HG03196 (cell line): ENCODE results near the gene ANGEL1.

ENCODE experiments used
- ATAC-seq: cut with Tn5 transposase; IDR thresholded peaks from one replicate; pipeline ENCODE4 v1.9.1; 2021; ENCODE audit not compliant: unreplicated experiment

Gene ANGEL1

DNA sequence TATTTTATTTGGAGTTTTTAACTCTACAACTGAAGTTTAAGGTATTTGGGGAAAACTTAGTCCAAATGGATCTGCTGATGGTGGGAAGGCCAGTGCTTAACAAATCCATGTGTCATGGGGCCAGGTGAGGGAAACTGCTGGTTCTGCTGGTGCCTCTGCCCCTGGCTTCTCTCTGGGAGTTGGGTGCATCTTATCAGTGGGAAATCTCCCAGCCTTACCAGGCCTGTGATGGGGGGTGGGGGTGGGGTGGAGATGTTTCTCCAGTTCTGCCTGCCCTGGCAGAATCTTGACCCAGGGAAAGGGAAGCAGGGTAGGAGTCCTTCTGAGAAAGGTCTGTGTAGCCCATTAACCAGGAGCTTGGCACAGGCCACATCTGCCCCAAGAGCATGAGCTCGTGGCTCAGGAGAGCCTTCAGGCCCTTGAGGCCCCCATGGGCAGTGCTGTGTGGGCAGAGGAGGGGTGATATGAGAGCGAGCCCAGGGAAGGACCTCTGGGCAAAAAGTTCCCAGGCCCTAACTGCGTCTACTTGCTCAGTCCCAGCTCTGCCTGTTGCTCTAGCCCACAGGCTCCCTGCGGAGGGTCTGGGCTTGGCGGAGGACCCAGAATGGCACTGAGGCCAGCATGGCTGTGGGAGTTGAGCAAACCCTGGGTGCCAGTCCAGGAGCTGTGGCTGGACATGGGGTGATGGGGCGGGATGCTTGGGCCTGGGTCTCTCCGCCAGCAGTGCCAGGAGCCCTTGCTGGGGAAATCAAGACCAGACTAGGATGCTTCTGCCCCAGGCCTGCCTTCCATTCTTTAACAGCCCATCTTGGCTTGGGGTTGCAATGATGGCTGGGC lies 33.2 kb downstream of the ANGEL1 start:
- ATAC-seq, result no peak

DNA sequence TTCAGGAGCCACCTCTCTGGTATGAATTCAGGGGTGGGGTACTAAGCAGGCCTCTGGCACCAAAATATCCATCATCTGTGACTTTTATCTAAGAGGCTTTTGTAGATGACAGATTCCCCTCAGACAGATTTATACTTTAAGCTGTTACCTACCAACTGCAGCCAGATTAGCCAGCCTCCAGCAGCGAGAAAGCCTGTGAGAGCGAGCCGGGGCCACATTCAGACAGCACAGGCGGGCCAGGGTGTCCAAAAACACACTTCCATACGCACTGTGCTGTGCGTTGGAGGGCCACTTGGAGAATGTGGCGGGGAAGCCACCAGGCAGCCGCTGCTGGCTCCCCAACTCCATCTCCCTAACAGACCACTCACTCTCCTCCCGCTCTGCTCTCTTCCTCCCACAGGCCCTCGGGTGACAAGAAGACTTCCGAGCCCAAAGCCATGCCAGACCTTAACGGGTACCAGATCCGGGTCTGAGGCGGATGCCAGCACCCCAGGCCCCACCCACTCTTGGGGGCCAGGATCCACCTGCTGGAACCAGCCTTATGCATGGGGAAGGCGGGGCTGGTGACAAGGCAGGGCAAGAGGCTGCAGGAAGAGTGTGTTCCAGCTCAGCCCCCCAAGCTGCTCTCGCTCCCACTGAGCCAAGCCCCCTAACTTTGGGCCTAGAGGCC lies 34.0 kb downstream of the ANGEL1 start:
- no peak for ATAC-seq

DNA sequence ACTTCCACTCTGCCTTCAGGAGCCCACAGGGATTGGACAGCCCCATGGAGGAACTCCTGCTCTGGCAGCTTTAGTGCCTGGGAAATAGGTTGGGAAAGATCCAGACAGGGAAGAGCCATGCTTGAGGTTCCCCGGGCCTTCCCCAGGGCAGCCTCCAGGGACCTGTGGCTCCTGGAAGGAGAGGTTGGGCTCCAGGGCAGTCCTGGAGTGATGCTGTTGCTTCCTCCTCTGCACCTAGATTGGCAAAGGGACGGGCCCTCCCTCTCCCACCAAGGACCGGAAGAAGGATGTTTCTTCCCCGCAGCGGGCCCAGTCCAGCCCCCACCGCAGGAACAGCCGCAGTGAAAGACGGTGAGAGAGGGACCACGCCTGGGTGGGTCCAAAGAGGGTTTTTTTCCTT lies 35.0 kb downstream of the ANGEL1 start:
- ATAC-seq, result no peak

DNA sequence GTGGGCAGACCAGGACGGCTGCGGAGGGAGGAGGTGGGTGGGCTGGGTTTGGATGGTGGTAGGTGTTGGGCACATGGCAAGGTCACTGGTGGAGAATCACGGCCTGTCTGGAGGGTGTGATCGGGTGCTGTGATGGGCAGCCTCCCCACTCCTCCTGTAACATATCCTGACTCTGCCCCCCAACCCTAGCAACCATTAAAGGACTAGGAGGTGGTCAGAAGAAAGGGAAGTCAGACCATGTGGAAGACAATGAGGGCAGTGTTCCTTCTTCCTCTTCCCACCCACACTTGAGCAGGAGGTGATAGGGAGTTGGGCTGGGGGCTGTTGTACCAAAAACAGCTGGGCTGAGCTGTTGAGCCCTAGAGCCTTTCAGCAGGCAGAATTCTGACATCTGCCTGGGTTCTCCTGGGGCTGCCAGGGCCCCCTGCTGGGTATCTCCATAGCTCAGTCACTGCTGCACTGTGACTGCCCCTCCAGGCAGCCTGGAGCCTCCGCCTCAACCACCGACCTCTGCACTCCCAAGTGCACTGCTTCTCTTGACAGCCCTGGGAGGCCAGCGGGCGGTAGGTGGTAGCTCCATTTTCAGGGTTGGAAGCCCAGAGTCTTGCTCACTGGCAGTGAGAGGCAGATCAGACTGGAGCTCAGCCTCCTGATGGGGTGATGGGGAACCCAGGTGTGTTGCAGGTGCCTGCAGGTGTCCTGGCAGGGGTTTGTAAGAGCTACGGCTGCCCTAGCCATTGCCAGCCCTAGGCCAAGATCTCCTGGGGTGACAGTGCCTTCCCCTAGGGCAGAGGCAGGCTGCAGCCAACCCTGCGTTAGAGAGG lies 36.0 kb downstream of the ANGEL1 start:
- ATAC-seq, result no peak

DNA sequence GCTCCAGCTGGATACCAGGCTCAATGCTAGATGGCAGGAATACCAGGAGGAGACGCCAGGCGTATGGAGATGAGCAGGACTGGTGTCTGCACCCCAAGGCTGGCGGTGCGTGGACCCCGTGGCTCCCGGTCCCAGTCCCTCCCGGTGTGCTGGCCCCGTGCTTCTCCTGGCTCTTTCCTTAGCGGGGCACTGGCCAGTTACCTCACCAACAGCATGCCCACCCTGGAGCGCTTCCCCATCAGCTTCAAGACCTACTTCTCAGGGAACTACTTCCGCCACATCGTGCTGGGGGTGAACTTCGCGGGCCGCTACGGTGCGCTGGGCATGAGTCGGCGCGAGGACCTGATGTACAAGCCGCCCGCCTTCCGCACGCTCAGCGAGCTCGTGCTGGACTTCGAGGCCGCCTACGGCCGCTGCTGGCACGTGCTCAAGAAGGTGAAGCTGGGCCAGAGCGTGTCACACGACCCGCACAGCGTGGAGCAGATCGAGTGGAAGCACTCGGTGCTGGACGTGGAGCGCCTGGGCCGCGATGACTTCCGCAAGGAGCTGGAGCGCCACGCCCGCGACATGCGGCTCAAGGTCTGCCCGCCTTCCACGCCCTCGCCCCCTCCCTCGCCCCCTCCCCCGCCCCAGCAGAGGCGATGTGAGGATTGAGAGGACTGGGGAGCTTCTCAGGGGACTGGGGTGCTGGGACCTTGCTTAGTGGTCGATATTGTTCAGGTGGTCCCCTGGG lies 36.8 kb downstream of the ANGEL1 start:
- no peak for ATAC-seq

DNA sequence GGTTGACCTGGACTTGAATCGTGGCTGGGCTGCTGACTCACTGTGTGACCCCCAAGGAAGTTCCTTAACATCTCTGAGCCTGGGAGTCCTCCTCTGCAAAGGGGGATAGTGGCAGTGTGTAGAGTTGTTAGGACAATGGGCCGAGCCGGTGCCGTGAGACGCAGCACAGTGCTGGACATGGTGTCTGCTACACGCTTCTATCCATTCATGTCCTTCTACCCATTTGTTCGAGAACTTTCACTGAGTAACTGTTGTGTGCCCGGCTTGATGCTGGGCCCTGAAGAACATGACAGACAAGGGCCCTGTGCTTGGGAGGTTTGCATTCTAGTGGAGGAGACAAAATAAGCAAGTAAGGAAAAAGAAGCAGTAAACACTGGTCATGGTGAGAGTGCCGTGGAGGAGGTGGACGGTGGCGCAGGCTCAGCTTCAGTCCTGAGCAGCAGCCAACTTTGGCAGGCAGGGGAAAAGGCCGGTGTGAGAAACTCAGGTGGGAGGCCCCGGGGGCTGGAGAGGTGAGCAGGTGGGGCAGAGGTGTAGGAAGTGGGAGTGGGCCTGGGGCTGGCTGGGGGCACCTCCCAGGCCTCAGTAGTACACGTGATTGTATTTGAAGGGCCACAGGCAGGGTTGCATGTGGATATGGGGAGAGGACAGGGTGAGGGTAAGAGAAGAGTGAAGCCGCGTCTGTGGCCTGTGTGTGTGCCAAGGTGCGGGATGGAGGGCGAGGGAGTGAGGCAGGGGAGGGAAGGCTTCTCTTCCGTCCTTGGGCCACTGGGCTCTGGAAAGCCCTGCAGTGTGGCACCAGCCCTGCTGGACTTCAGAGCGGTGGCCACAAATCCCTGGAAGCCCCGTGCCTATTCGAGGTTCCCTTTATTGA lies 37.6 kb downstream of the ANGEL1 start:
- ATAC-seq, result no peak

DNA sequence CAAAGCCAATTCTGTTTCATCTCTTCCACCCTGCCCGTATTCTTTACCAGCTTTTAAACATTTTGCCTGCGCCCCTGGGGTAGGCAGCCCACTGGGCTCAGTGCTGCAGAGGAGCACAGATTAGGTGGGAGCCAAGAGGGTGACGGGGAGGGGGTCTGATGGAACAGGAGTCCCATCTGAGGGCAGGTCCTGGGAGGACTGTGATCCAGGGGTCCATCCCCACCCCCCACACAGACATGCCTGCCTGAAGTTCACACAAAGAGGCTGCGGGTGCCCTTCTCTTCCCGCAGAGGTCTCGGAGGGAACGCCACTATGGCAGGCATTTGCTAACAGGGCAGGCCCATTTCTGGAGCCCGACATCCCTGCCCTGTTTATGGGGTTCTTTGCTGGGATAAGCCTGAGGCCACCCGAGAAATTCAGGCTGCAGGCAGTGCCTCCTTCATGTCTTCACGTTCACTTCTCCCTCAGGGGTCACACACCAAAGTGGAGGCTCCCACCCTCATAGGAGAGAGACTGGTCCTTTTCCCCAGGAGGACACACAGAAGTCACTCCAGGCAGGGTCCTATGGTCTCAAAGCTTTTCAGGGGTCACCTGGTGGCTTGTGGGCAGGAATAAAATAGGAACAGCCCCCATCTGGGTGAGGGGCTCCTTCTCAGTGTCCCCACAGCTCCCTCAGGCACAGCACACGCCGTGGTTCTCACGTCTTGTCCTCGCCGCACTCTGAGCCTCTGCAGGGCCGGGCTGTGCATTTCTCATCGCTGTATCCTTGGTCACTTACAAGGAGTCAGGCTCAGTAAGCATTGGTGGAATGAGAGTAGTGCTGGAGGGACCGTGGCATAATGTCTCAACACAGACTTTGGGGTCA lies 38.5 kb downstream of the ANGEL1 start:
- no peak for ATAC-seq

DNA sequence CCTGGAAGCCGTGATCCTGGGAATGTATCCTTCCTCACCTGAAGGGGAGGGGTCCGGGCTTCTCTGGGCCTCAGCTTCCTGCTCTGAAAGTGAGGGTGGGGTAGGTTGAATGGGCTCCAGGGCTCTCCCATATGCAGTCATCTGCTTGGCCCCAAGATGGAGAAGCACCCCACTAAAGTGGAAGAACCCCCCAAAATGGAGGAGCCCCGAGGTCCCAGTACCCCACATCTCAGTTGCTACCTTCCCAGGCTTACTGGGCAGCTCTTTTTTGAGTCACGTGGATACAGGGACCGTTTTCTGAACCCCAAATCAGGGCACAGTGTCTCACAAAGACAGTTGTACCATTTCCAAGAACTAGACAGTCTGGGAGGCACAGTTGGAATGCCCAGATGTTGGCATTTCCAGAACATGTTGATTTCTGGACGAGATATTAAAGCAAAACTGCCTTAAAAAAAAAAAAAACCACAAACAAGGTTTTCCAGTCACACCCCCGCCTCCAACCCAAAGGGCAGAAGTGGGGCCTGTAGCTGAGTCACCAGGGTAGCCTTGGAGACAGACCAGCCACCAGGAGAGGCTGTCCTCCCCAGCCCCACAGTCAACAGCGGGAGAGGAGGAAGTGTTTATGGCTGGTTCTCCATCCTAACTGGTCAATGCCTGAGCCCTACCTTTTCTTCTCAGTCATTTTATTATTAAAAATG lies 39.3 kb downstream of the ANGEL1 start:
- no peak for ATAC-seq

DNA sequence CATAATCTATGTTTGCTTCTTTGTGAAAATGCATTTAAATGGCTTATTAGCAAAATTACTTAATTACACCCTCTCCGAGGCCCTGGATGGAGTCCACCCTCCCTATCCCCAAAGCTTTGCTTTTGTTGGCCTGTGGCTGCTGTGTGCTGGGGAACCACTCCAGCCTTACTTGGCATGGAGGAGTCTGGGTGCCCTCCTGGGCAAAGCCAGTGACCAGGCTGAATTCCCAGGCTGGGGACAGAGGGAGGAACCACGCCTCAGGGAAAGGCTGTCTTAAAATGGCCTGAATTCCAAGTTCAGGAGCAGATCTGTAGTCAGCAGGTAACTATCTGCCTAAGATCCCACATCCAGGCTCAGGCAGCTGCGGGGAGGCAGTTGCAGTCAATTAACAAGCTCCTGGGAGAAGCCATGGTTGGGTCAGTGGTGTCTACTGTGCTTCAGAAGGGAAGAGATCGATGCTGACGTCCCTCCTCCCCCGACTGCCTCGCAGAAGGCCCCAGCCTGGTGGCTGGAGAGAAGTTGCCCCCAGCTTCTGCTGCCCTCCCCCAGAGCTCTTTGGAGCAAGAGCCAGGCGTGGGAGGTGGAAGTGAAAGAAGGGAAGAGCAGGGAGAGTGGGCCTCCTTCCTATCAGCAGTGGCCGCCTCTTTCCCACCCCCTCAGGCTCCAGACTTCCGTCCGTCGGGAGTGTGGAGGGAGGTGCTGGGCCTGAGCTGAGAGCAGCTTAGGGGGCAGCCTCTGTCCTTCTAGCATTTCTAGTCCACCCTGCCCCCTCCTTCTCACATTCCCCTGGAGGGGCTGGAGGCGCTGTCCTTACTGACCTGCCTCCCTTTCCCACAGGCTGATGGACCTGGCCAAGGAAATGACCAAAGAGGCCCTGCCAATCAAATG lies 40.1 kb downstream of the ANGEL1 start:
- ATAC-seq, result no peak

DNA sequence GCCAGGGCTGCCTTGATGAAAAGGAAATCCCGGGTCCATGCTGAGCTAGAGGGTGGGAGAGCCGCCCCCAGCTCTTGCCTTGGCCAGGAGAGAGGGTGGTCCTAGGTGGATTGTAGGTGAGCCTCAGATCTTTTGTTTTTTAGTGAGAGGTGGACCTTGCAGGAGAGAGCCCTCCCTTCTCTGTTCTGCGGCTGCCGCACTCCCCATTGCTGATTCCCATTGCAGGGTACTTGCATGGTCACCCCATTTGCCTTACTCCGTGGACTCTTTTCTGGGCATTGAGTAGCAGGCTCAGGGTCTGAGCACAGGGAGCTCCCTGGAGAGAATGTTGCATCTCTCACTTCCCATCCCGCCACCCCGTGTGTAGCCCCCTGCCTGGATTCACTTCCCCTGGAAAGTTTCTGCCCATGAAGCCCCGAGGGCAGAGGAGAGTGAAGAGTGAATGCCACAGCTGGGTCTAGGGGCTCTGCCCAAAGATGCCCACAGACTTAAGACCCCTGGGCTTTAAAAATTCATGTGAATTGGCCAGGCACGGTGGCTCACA lies 41.2 kb downstream of the ANGEL1 start:
- no peak for ATAC-seq

DNA sequence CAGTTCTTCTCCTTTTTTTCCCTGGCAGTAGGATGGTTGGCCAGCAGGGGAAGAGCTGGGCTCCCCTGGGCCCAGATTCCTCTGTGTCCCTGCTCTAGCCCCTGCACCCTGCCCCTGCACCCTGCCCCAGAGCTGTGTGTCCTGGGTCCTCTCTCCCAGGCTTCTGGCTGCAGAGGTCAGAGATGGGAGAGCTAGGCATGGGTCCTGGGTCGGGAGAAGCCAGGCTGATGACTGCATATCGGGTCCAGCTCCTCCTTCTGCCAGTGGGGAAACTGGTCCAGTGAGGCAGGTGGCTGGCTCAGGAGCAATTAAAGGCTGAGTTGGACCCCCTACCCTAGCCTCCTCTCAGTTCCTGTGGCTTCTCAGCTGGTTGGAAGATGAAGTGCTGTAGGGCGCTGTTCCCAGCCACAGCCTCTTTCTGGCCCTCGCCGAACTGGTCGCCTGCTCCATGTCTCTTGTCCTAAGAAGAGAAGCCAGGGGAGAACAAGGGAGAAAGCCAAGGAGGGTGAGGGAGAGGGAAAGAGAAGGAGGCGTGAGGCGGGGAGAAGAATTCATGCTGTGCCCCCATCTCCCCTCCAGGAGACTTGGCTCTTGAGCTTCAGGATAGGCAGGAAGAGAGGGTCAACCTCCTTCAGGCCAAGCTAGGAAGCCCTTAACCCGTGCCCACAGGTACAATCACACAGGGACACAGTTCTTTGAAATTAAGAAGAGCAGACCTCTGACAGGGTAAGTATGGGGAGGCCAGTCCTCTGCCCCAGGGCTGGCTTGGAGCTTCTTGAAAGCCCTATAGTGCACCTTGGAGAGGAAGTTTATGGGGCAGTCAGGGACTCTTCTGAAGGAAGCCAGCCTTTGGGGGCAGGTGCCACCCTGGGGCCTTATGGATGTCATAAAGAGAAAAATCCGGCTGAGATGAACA lies 41.9 kb downstream of the ANGEL1 start:
- no peak for ATAC-seq

DNA sequence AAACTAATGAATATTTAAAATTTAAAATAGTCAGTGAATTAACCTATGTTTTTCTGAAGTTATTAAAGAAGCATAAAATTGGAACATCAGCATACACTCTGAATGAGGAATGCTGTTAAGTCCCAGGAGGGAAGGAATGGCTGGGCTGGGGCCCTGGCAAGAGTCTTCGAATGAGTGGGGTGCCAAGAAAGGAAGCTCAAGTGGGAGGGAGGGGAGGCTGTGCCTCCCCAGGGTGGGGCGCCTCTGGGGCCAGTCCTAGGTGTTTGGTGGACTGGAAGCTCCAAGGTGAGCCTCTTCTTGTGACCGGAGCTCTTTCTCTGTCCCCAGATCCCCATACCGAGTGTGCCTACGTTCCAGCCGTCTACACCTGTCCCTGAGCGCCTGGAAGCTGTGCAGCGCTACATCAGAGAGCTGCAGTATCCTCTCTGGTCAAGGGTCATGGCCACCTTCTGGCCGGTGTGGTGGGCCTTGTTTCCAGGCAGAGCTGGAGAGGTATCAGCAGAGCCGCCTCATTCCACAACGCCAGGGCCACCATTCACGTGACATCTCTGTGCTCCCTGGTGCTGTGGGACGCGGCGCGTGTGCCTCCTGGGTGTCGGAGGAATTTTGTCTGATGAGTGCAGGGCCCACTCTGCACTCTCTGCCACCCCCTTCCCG lies 42.9 kb downstream of the ANGEL1 start:
- ATAC-seq, result no peak

DNA sequence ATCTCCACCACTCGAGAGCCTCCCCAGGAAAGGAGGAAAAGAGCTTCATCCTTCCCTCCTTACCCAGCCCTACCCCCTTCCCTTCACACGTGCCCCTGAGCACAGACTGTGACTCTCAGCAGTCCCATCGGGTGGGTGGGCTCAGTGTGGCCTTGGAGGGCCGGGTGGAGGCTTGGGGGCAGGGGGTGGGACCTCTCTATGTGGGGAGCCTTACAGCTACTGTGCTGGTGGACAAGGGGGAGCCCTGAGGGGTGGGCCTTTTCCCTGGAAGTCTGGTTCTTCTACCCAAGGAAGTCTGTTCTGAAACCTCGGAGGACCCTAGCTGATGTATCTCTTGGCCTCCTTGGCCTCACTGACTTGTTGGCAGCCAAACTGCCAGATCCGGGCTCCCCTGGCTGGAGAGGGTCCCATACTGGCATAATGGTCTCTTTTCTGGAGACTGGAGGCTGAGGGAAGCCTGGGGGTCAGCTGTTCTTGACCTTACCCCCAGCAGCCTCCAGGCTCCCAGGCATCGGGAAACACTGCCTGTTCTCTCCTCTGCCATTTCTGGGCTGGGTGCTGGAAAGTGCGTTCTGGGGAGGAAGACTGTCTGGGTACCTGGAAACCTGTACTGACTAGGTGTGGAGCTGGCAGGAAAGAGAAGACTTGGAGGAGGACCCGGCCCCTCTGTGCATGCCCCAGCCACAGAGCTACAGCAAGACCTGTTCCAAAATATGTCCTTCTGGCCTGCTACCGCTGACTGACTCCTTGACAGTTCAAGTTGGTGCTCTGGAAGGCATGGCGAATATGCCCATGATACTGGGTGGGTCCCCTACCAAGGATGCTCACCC lies 43.8 kb downstream of the ANGEL1 start:
- no peak for ATAC-seq

DNA sequence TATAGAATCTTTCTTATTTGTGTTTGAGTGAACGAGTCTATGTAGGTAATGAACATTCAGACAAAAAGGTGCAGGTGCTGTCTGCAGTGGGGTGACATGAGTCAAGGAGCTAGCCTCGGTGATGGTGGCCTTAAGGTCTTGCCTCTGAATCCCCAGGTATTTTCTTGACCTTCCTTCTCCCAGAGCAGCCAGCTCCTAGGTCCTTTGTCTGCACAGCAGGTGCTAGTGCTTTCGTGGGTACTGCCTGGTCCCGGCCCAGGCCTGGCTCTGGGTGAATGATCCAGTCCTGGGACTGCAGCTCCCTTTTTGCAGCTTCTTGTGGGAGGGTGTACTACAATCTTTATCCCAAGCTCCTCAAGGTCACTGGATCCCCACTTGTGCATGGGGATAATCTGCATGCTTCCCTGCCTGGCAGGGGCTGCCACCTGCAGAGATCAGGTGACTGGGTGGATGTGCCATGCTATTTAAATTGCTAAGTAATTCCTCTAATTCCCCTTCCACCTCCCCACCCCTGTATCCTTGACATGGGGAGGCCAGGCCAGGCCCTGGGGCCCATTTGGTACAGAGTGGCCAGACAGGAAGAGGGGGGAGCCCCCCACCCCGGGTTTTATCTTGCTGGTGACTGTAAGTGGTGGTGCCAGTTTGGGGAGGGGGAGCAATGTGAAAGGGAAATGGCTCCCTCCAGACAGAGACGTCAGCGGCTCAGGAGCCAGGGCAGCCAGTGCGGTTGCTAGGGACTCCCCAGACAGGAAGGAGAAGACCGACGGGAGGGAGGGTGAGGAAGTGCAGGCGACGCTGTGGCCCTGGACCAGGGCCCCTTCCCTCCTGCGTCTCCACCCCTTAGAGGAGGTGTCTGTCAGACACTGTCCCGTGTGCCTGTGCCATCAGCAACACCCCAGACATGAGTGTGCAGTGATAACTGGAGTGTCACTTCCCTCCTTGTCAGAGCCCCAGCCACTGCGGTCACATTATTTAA lies 44.7 kb downstream of the ANGEL1 start:
- ATAC-seq, result peak; percentile 77
